Measurements from ENCODE around the gene PLN. TPM values are rescaled to one million over a fixed set of nuclear protein-coding genes. Genes with fewer than 3 reads are reported as not detected.

Gene PLN
- total and polyA plus RNA-seq, 8 donors: 2.3 to 13.3 (median 3.8) TPM

DNA sequence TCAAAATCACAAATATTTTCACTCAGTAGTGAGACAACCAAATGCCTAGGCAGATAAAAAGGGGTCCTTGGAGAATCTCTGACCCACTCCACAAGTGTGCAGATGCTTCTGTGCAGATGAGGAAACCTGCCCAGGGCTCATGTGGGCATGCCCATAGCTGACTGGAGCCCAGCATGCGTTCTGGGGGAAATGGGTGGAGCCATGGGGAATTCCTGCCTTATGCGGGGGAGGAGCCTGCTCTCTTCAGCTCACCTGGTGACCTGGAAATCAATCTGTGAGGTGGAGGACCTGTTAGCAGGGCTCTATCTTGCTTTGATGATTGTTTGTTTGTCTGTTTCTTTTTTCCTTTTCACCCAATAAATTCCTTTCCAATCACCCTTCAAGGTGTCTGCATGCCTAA, 23.4 kb upstream of the PLN start:
- Histone ChIP-seq H3K4me3 (no peak overlapping the region), H3K27ac (no peak overlapping the region), H3K9me3 (no peaks in the 10 kb centered on the region), H3K36me3 (no peaks in the 10 kb centered on the region), H3K27me3 (no peaks in the 10 kb centered on the region), H3K4me1 (no peaks in the 10 kb centered on the region)
- DNase-seq: no peak
- no peak for ATAC-seq
- no peak for TF ChIP-seq CTCF (IDR thresholded peaks at IDR 0.05)
- intact Hi-C loops (cut with DNase I): no loop called here

DNA sequence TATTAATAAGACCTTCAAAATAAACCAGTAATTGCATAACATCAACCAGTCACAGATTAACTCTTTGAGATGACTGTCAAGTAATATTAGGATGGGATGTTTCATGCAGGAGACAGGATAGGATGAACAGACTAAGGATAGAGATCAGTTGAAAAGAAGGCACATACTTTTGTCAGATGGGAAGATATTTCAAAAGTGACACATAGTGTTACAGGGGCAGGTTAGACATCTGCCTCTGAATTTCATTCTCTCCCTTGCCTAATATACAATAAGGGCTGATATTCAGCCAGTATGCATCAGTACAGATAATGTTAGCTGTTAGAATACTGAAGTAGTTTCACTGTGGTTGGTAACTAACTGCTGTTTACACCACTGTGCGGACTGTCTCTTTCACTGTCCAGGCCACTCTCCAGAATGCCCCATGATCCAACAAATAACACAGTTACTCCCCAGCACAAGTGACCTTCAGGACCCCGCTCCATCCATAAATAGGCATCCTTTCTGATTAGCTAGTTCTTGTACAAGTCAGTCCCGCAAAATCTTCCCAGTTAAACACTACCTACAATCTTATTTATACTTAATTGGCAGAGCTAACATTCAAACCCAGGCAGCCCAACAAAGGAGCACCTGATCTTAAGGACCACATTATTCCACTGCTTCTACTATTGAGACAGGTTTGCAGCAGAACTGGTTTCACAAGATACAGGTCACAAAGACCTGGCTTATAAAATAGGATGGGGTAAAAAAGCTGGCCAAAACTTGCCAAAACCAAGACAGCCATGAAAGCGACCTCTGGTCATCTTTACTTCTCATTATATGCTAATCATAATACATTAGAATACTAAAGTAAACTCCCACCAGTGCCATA, 21.9 kb upstream of the PLN start:
- intact Hi-C loops (cut with DNase I): no loop called here

GRCh38 chr6:118528129-118528528, 20.0 kb upstream of the PLN start:
- Histone ChIP-seq H3K4me1 (no peaks in the 10 kb centered on the region), H3K27me3 (no peaks in the 10 kb centered on the region), H3K36me3 (no peaks in the 10 kb centered on the region), H3K4me3 (no peak overlapping the region), H3K9me3 (peaks cover 0 to 7% of the 10 kb centered on the region in 2 donors), H3K27ac (no peak overlapping the region)
- intact Hi-C loops (cut with DNase I): no loop called here
- TF ChIP-seq CTCF (IDR thresholded peaks at IDR 0.05): no peak
- peak in 2 of 4 donors; percentile 51 to 64 for DNase-seq
- no peak for ATAC-seq

More for the DNA sequence above, 21.9 kb upstream of the PLN start:
- H3K27ac ChIP-seq: no peak overlapping the region
- peaks cover 0 to 4% of the 10 kb centered on the region in 2 donors for H3K9me3 ChIP-seq
- no peak overlapping the region for H3K4me3 ChIP-seq
- no peaks in the 10 kb centered on the region for H3K4me1 ChIP-seq
- H3K27me3 ChIP-seq: no peaks in the 10 kb centered on the region
- ATAC-seq: no peak
- no peak for TF ChIP-seq CTCF (IDR thresholded peaks at IDR 0.05)
- no peaks in the 10 kb centered on the region for H3K36me3 ChIP-seq
- DNase-seq: no peak

DNA sequence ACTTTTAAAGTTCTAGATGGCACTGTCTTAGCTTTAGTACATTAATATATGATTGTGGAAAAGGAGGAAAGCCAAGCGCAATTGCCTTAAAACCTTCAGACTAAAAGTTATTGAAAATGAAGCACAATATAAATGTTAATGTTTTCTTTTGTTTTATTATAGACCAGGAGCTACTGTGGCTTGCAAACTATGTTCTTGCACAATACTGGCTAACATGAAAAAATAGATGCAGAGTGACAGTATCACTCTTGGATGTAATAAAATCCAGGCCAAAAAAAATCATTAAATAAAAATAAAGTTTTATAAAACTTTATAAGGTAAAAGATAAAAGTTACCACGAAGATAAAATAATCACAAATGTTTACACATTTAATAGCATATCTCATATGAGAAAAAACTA, 18.3 kb upstream of the PLN start:
- Histone ChIP-seq H3K4me1 (no peaks in the 10 kb centered on the region), H3K4me3 (no peak overlapping the region), H3K36me3 (no peaks in the 10 kb centered on the region), H3K9me3 (peaks cover 0 to 7% of the 10 kb centered on the region in 2 donors), H3K27me3 (no peaks in the 10 kb centered on the region), H3K27ac (no peak overlapping the region)
- DNase-seq (no peak), ATAC-seq (no peak)
- TF ChIP-seq CTCF (IDR thresholded peaks at IDR 0.05): no peak
- intact Hi-C loops (cut with DNase I): no loop called here

DNA sequence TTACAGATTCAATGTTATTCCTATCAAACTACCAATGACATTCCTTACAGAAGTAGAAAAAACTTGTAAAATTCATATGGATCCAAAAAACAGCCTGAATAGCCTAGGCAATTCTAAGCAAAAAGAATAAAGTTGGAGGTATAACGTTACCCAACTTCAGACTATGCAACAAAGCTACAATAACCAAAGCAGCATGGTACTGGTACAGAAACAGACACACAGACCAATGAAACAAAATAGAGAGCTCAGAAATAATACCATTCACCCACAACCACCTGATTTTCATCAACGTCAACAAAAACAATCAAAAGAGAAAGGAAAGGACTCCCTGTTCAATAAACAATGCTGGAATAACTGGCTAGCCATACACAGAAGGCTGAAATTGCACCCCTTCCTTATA, 17.2 kb upstream of the PLN start:
- ATAC-seq (no peak), DNase-seq (no peak)
- no peaks in the 10 kb centered on the region for H3K27me3 ChIP-seq
- H3K9me3 ChIP-seq: peaks cover 0 to 7% of the 10 kb centered on the region in 2 donors
- no peak for TF ChIP-seq CTCF (IDR thresholded peaks at IDR 0.05)
- H3K36me3 ChIP-seq: no peaks in the 10 kb centered on the region
- intact Hi-C loops (cut with DNase I): no loop called here
- H3K4me1 ChIP-seq: no peaks in the 10 kb centered on the region
- H3K27ac ChIP-seq: no peak overlapping the region
- no peak overlapping the region for H3K4me3 ChIP-seq

All from left lung (tissue), 10 donors.